Measurements from ENCODE around the gene SLC12A8. TPM values are rescaled to one million over a fixed set of nuclear protein-coding genes. Genes with fewer than 3 reads are reported as not detected.

SLC12A8 gene
- total and polyA plus RNA-seq, 2 experiments from 2014 or later: 6.9 to 15.9 TPM

- peaks cover 12% of the 10 kb centered on the region for H3K4me1 Mint-ChIP-seq
- no peak overlapping the region for H3K27ac Mint-ChIP-seq
- Histone ChIP-seq H3K4me2 (no peak overlapping the region), H2AFZ (no peak overlapping the region), H4K20me1 (replicated peaks; ENCODE audit: insufficient read depth) (no peaks in the 10 kb centered on the region), H3F3A (replicated peaks; ENCODE audit: low read depth) (no peaks in the 10 kb centered on the region), H3K79me2 (replicated peaks; ENCODE audit: insufficient read depth) (no peaks in the 10 kb centered on the region), H3K4me1 (ENCODE audit: insufficient read depth) (peaks cover 3% of the 10 kb centered on the region; the same call in 1 of the 2 replicates), H3K36me3 (ENCODE audit: insufficient read depth) (peaks cover 4% of the 10 kb centered on the region; the same call in 1 of the 2 replicates), H3K27me3 (ENCODE audit: insufficient read depth) (peaks cover 7% of the 10 kb centered on the region), H3K4me3 (no peak overlapping the region), H3K9me2 (ENCODE audit: insufficient read depth) (no peaks in the 10 kb centered on the region), H3K27ac (ENCODE audit: low read depth) (no peak overlapping the region)
- no peak overlapping the region for H3K4me3 Mint-ChIP-seq
- peaks cover 14% of the 10 kb centered on the region for H3K27me3 Mint-ChIP-seq (ENCODE audit: insufficient read depth, low read depth, poor library complexity)
- H3K9me3 Mint-ChIP-seq: no peaks in the 10 kb centered on the region
- ATAC-seq (no peak), DNase-seq (ENCODE audit: low spot score) (no peak)
- no peak for TF ChIP-seq STAT1 (IDR thresholded peaks at IDR 0.05; ENCODE audit: unreplicated experiment)
- H3K36me3 Mint-ChIP-seq (ENCODE audit: low read depth): peaks cover 4% of the 10 kb centered on the region; the same call in 1 of the 3 replicates
Measured at GRCh38 chr3:125136966-125137357, 75.6 kb downstream of the SLC12A8 start.

- no peak for ATAC-seq
- Mint-ChIP-seq H3K27ac (no peak overlapping the region), H3K4me1 (peaks cover 12% of the 10 kb centered on the region), H3K27me3 (ENCODE audit: insufficient read depth, low read depth, poor library complexity) (peaks cover 12% of the 10 kb centered on the region), H3K4me3 (no peak overlapping the region), H3K9me3 (no peaks in the 10 kb centered on the region), H3K36me3 (ENCODE audit: low read depth) (peaks cover 4% of the 10 kb centered on the region; the same call in 1 of the 3 replicates)
- Histone ChIP-seq H3K4me3 (no peak overlapping the region), H2AFZ (no peak overlapping the region), H3K36me3 (ENCODE audit: insufficient read depth) (peaks cover 4% of the 10 kb centered on the region; the same call in 1 of the 2 replicates), H4K20me1 (replicated peaks; ENCODE audit: insufficient read depth) (no peaks in the 10 kb centered on the region), H3K4me2 (no peak overlapping the region), H3K79me2 (replicated peaks; ENCODE audit: insufficient read depth) (no peaks in the 10 kb centered on the region), H3F3A (replicated peaks; ENCODE audit: low read depth) (no peaks in the 10 kb centered on the region), H3K4me1 (ENCODE audit: insufficient read depth) (peaks cover 3% of the 10 kb centered on the region; the same call in 1 of the 2 replicates), H3K27me3 (ENCODE audit: insufficient read depth) (peaks cover 5% of the 10 kb centered on the region), H3K9me2 (ENCODE audit: insufficient read depth) (no peaks in the 10 kb centered on the region), H3K27ac (ENCODE audit: low read depth) (no peak overlapping the region)
- TF ChIP-seq POLR2AphosphoS5 (IDR thresholded peaks at IDR 0.05; ENCODE audit: low read depth) (no peak), JUNB (IDR thresholded peaks at IDR 0.05; ENCODE audit: unreplicated experiment) (no peak), ZNF114 (CRISPR knock-in tag; IDR thresholded peaks at IDR 0.05) (no peak), STAT1 (IDR thresholded peaks at IDR 0.05; ENCODE audit: unreplicated experiment) (no peak), ZNF462 (CRISPR knock-in tag; IDR thresholded peaks at IDR 0.05) (no peak), ZNF331 (CRISPR knock-in tag; IDR thresholded peaks at IDR 0.05; ENCODE audit: low read depth) (no peak), CREB1 (CRISPR knock-in tag; IDR thresholded peaks at IDR 0.05; ENCODE audit: low read depth) (no peak), EZH2 (IDR thresholded peaks at IDR 0.05; ENCODE audit: low read depth, unreplicated experiment) (no peak), EZH2phosphoT487 (IDR thresholded peaks at IDR 0.05; ENCODE audit: unreplicated experiment) (no peak), REST (IDR thresholded peaks at IDR 0.05; ENCODE audit: unreplicated experiment) (no peak), NANOG (IDR thresholded peaks at IDR 0.05; ENCODE audit: borderline replicate concordance) (no peak), ETS1 (IDR thresholded peaks at IDR 0.05) (no peak)
- DNase-seq (ENCODE audit: low spot score): no peak
Measured at GRCh38 chr3:125136515-125136914, 76.0 kb downstream of the SLC12A8 start.
